ENCODE results near the gene KARS1. TPM values are rescaled to one million over a fixed set of nuclear protein-coding genes. Genes with fewer than 3 reads are reported as not detected.

Gene KARS1
- total RNA-seq, 1 donor from 2014 or later = 65.2 TPM

DNA sequence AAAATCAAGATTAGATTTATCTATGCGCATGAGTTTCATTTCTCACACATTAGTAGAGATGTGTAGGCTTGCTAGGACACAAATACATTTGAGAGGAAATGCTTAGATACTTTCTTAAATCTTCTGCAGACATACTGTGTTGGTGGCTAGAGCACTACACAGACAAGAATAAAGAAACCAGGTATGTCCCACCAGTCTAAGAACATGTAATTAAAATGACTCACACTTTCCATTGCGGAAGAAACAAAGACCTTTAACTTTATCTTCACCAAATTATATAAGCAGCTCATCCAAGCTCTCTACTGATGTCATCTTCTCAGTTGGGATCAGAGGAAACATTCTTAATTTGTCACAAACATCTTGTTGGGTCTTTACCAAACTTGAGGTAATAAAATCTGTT, 68.7 kb downstream of the KARS1 start:
- Histone ChIP-seq H3K36me3 (peaks cover 51 to 60% of the 10 kb centered on the region in 2 donors), H3K27ac (no peak overlapping the region), H3K27me3 (no peaks in the 10 kb centered on the region), H3K4me1 (no peaks in the 10 kb centered on the region), H3K9me3 (no peaks in the 10 kb centered on the region), H3K4me3 (no peak overlapping the region)
- TF ChIP-seq, protein P1, sequence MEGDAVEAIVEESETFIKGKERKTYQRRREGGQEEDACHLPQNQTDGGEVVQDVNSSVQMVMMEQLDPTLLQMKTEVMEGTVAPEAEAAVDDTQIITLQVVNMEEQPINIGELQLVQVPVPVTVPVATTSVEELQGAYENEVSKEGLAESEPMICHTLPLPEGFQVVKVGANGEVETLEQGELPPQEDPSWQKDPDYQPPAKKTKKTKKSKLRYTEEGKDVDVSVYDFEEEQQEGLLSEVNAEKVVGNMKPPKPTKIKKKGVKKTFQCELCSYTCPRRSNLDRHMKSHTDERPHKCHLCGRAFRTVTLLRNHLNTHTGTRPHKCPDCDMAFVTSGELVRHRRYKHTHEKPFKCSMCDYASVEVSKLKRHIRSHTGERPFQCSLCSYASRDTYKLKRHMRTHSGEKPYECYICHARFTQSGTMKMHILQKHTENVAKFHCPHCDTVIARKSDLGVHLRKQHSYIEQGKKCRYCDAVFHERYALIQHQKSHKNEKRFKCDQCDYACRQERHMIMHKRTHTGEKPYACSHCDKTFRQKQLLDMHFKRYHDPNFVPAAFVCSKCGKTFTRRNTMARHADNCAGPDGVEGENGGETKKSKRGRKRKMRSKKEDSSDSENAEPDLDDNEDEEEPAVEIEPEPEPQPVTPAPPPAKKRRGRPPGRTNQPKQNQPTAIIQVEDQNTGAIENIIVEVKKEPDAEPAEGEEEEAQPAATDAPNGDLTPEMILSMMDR (IDR thresholded peaks at IDR 0.05) = no peak
- intact Hi-C loops (cut with DNase I) = no loop called here
- no peak for DNase-seq (ENCODE audit: low spot score in 2 of 2)

DNA sequence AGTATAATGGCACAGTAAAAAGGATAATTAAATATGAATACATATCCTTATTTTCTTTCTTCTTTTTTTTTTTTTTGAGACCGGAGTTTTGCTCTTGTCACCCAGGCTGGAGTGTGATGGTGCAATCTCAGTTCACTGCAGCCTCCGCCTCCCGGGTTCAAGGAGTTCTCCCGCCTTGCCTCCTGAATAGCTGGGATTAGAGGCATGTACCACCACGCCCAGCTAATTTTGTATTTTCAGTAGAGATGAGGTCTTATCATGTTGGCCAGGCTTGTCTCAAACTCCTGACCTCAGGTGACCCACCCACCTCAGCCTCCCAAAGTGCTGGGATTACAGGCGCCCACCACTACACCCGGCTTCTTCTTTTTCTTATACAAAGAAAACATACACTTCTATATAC, 69.3 kb downstream of the KARS1 start:
- H3K27me3 ChIP-seq = no peaks in the 10 kb centered on the region
- H3K36me3 ChIP-seq = peaks cover 51 to 63% of the 10 kb centered on the region in 2 donors
- no peak for DNase-seq (ENCODE audit: low spot score in 2 of 2)
- TF ChIP-seq, protein P1 (IDR thresholded peaks at IDR 0.05) = no peak
- no peaks in the 10 kb centered on the region for H3K9me3 ChIP-seq
- no peaks in the 10 kb centered on the region for H3K4me1 ChIP-seq
- no peak overlapping the region for H3K4me3 ChIP-seq
- intact Hi-C loops (cut with DNase I) = no loop called here
- no peak overlapping the region for H3K27ac ChIP-seq

Other genes starting within 250 kb of the KARS1 start
- 8.3 TPM for gene CFDP1, start 214.2 kb downstream of the KARS1 start, total RNA-seq
- 33.0 TPM for gene TMEM170A, start 183.0 kb downstream of the KARS1 start, total RNA-seq
- 4.4 TPM for gene CHST6, start 152.2 kb downstream of the KARS1 start, total RNA-seq
- not detected for gene CHST5, start 111.6 kb downstream of the KARS1 start, total RNA-seq
- gene TMEM231, start 91.4 kb downstream of the KARS1 start, total RNA-seq = 59.9 TPM
- gene GABARAPL2, start 81.3 kb downstream of the KARS1 start, total RNA-seq = 56.1 TPM
- 21.2 TPM for gene ADAT1, start 24.4 kb downstream of the KARS1 start, total RNA-seq
- gene TERF2IP, start 108 bp upstream of the KARS1 start, total RNA-seq = 41.0 TPM
- gene CPHXL2, start 29.3 kb upstream of the KARS1 start, total RNA-seq = not detected
- not detected for gene DUXB, start 53.8 kb upstream of the KARS1 start, total RNA-seq
- gene CPHXL, start 78.8 kb upstream of the KARS1 start, total RNA-seq = not detected